ENCODE data around the gene SLC25A3. TPM values are rescaled to one million over a fixed set of nuclear protein-coding genes. Genes with fewer than 3 reads are reported as not detected.

SLC25A3 gene
- total and polyA plus RNA-seq, 2 donors from 2014 or later = 418 to 684 TPM

- Histone ChIP-seq H3K27ac (ENCODE audit: low read depth in 2 of 2, low read length in 2 of 2) (no peak overlapping the region), H3K9me3 (ENCODE audit: control insufficient read depth in 2 of 3, insufficient read depth in 1 of 3, low read length in 3 of 3) (no peaks in the 10 kb centered on the region), H3K4me3 (ENCODE audit: low read length in 3 of 3) (no peak overlapping the region), H3K4me1 (ENCODE audit: control insufficient read depth in 2 of 3, insufficient read depth in 2 of 3, low read depth in 1 of 3, low read length in 3 of 3) (no peaks in the 10 kb centered on the region), H3K36me3 (ENCODE audit: control insufficient read depth in 2 of 3, insufficient read depth in 3 of 3, low read length in 3 of 3) (peaks cover 3 to 13% (median 7%) of the 10 kb centered on the region in 3 donors), H3K27me3 (ENCODE audit: control insufficient read depth, insufficient read depth, low read length) (no peaks in the 10 kb centered on the region), H3K9ac (ENCODE audit: low read length in 3 of 3) (no peak overlapping the region)
- peak in 2 of 5 donors; percentile 72 to 88 for DNase-seq
- peak; percentile 97 for FAIRE-seq
- intact Hi-C loops (cut with DNase I) = no loop called here
- TF ChIP-seq CTCF (IDR thresholded peaks at IDR 0.05; ENCODE audit: borderline replicate concordance, extremely low read depth, insufficient read depth) = peak; percentile 57
Measured at GRCh38 chr12:98653866-98654493, 60.5 kb downstream of the SLC25A3 start.

Other genes with a start within 250 kb of the SLC25A3 start
- 55.5 TPM for gene TMPO, start 78.1 kb upstream of the SLC25A3 start, total RNA-seq
- gene TMPO, start 78.1 kb upstream of the SLC25A3 start, polyA plus RNA-seq (ENCODE audit: insufficient read depth, low read depth, low replicate concordance) = 13.9 TPM
- gene IKBIP, start 51.1 kb downstream of the SLC25A3 start, total RNA-seq = 10.9 TPM
- 5.9 TPM for gene IKBIP, start 51.1 kb downstream of the SLC25A3 start, polyA plus RNA-seq (ENCODE audit: insufficient read depth, low read depth, low replicate concordance)
- gene APAF1, start 51.6 kb downstream of the SLC25A3 start, total RNA-seq = 16.1 TPM
- gene APAF1, start 51.6 kb downstream of the SLC25A3 start, polyA plus RNA-seq (ENCODE audit: insufficient read depth, low read depth, low replicate concordance) = 4.6 TPM

Measured in kidney (tissue), 14 donors.